G401.6 (cell line): Measurements from ENCODE around the gene ABHD8.
"Not testable (repeated sequence)": the region's sequence is repeated elsewhere in the genome, so short reads cannot be mapped to it uniquely, and the experiment has no call there.

Source experiments
- FAIRE-seq: peaks from 2 replicates; lab custom pipeline; 2012; peaks lifted over from hg19 to GRCh38; lab: Jason Lieb, UNC

ABHD8 gene

DNA sequence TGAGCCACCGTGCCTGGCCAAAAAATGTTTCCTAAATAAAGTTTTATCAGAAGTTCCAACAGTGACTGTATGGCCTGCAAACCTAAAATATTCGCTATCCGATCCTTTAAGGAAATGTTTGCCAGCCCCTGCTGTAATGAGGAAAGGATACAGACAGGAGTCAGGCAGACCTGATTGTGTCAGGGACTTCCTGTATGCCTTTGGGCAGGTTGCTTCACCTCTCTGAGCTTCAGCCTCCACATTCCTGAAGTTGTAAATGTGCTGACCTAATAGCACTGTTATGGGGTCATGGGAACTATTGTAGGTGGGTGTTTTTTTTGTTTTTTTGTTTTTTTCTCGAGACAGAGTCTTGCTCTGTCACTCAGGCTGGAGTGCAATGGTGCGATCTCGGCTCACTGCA is 6.2 kb downstream of the ABHD8 start:
- no peak for FAIRE-seq

DNA sequence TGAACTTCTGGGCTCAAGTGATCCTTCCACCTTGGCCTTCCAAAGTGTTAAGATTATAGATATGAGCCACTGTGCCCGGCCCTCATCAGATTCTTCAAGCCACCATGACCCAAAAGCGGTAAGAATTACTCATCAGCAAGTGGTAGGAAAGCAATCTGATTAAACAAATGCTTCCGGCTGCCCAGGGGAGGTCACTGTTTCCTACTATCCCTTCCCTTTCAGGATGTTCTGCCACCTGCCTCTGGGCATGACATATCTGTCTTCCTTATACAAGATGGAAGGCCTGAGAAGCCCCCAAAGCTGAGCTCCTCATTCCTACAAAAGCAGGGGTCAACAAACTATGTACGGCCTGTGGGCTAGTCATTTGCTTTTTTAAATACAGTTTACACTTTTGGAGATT is 7.0 kb downstream of the ABHD8 start:
- no peak for FAIRE-seq

DNA sequence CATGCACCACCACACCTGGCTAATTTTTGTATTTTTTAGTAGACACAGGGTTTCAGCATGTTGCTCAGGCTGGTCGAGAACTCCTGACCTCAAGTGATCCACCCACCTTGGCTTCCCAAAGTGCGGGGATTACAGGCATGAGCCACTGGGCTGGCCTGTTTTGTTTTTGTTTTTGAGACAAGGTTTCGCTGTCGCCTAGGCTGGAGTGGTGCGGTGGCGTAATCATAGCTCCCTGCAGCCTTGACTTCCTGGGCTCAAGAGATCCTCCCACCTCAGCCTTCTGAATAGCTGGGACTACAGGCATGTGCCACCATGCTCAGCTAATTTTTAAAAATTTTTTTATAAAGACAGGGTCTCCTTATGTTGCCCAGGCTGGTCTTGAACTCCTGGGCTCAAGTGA is 7.7 kb downstream of the ABHD8 start:
- FAIRE-seq: not testable (repeated sequence)

DNA sequence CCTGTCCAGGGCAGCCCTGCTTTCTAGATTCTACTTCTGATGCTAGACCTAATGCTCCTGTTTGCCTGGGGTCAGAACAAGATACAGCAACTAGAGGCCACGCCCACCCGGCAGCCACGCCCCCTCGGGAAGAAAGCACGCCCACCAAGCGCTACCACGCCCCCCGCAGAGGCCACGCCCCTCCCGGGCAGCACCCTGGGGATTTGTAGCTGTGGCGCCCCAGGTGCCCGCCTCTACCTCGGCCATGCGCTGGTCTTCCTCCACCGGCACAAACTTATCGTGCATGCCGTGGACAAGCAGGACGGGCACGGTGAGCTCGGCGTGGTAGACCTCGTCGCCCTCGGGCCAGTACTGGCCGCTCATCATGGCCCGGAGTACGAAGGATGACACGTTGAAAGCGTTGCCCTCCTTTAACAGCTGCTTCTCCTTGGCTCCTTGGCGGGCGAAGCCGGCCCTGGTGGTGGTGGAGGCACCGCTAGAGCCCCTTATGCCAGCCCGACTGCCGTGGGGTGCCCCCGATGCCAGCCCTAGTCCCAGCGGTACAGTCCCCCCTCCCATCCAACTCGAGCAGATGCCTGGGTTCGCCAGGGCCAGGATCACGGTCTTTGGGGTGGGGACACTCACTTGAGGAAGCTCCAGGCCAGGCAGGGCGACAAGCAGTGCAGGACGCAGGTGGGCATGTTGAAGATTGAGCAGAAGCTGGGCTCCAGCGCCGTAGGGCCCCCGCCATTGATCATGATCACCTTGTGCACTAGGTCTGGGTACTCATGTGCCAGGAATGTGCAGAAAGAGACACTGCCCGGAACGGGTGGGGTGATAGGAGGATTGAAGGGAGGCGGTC is 9.0 kb downstream of the ABHD8 start:
- no peak for FAIRE-seq

DNA sequence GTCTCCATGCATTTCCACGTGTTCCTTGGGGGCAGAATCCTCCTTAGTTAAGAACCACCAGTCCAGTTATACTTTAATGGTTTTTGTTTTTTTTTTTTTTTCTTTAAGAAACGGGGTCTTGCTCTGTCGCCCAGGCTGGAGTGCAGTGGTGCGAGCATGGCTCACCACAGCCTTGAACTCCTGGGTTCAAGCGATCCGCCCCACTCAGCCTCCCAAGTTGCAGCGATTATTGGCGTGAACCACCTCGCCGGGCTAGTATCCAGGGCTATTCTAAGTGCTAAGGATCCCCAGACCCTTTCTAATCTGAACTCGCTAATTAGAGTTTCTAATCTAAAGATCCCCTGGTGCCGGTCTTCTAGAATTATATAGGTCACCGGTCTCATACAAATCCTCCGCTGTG is 9.6 kb downstream of the ABHD8 start:
- FAIRE-seq: no peak

DNA sequence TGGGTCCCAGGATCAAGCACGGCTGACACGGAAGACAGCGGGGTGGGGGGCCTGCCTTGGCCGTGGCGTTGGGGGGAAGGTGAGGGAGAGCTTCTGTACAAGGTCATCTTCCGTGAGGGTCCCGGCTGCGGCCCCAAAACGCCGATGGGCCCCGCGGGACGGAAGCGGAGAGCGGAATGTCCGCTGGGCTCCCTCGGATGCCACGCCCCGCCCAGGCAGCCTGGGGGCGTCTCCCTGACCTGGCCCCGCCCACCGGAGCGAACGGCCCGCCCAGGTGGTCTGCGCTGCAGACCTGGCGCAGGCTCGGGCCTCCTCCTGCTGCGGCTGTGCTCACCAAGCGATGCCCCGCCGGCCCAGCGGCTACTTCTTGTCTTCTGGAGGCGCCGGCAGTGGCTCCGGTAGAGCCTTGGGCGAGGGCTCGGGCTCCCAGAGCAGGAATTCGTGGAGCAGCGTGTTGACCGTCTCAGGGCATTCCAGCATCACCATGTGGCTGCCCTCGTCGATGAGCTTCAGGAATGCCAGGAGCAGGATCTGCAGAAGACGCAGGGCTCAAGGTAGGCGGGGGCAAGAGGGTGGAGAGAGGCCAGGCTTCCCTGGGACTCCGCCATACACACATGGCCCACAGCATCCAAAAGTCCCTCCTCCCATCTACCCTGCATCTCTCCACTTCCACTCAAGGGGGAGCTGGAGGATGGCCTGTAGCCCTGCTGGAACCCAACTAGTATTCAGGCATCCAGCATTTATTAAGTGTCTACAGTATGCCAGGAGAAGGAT is 10.7 kb downstream of the ABHD8 start:
- FAIRE-seq: peak; percentile 96

DNA sequence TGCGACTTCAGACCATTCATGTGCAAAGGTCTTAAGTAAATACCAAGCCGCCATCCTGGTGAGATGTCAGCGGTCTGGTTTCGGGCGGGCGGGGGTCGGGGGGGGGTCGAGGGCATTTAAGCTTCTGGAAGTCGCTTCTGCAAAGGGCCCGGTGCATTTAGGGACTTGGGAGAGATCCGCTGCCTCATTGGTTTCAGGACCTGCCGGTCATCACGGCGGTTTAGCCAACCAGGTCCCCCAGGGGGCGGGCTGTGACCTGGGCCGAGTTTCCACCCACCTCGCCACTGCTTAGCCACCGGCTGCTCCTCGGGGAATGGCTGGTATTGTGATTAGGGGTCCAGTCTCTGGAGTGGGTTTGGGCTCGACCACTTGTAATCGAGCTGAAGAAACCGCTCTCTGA is 13.7 kb downstream of the ABHD8 start:
- FAIRE-seq: no peak

DNA sequence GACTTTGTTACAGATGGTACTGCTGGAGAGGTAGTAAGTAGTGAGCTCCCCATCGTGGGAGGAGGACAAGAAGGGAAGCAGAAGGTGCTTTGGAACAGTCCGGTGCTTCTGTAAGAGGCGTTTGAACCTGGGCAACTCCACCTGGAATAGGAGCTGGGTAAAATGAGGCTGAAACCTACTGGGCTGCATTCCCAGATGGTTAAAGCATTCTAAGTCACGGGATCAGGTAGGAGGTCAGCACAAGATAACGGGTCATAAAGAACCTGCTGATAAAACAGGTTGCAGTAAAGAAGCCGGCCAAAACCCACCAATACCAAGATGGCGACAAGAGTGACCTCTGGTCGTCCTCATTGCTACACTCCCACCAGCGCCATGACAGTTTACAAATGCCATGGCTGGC is 16.5 kb downstream of the ABHD8 start:
- FAIRE-seq: no peak

DNA sequence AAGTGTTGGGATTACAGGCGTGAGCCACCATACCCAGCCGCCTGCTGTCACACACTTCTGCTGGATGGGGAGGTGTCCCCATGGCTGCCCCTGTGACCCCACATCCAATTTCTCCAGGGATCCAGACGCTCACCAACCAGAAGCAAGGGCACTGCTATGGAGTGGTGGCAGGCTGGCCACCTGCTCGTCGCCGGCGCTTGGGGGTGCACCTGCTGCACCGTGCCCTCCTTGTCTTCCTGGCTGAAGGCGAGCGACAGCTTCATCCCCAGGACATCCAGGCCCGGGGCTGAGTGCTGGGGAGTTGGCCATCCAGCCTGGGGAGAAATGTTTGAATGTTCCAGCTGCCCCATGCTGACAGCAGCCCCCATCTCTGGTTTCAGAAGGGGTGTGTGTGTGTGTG is 17.0 kb downstream of the ABHD8 start:
- no peak for FAIRE-seq

DNA sequence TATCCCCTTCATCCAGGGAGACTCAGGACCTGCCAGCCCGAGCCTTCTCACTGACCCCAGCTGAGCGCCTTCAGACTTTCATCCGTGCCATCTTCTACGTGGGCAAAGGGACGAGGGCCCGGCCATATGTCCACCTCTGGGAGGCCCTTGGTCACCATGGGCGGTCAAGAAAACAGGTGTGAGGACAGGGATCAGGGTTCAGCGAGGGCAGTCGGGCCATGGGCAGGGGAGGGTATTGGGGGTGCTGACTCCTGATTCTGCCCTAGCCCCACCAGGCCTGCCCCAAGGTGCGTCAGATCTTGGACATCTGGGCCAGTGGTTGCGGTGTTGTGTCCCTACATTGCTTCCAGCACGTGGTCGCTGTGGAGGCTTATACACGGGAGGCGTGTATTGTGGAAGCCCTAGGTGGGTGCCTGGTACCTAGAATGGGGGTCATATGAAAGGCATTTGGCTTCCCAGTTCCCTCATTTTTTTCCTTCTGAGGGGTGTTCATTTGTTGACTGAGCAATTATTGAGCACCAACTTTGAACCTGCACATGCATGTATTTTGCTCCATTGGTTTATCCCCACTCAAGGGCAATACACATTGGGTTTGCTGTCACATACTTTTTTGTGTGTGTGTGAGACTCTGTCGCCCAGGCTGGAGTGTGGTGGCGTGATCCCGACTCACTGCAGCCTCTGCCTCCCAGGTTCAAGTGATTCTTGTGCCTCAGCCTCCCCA is 17.6 kb downstream of the ABHD8 start:
- no peak for FAIRE-seq

DNA sequence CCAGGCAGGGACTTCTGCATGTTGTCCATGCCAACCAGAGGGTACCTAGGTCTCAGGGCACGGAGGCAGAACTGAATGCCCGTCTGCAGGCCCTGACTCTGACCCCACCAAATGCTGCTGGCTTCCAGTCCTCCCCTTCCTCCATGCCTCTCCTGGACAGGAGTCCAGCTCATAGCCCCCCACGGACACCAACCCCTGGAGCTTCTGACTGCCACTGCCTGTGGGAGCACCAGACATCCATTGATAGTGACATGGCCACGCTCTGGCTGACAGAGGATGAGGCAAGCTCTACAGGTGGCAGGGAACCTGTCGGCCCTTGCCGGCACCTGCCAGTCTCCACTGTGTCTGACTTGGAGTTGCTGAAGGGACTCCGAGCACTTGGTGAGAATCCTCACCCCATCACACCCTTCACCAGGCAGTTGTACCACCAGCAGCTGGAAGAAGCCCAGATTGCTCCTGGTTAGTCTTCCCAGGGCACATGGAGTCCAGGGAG is 19.7 kb downstream of the ABHD8 start:
- no peak for FAIRE-seq

DNA sequence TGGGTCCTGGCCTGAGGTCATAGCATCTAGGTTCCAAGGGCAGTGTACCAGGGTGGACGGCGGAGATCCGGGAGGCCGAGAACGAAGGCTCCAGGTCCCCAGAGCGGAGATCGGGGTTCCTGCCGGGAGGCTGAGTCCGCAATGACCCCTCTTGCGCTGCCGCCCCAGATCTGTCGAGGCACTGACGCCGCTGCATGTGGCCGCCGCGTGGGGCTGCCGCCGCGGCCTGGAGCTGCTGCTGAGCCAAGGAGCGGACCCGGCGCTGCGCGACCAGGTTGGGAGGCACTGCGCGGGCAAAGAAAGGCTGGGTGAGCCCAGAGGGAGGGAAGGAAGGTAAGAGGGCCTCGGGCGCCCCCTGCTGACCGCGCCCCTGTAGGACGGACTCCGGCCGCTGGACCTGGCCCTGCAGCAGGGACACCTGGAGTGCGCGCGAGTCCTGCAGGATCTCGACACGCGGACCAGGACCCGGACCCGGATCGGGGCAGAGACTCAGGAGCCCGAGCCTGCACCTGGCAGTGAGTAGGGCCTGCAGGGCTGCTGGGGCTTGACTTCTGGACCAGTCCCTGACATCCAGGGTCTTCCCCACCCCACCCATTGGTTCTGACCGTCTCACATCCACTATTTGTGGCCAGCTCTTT is 20.6 kb downstream of the ABHD8 start:
- peak; percentile 25 for FAIRE-seq

DNA sequence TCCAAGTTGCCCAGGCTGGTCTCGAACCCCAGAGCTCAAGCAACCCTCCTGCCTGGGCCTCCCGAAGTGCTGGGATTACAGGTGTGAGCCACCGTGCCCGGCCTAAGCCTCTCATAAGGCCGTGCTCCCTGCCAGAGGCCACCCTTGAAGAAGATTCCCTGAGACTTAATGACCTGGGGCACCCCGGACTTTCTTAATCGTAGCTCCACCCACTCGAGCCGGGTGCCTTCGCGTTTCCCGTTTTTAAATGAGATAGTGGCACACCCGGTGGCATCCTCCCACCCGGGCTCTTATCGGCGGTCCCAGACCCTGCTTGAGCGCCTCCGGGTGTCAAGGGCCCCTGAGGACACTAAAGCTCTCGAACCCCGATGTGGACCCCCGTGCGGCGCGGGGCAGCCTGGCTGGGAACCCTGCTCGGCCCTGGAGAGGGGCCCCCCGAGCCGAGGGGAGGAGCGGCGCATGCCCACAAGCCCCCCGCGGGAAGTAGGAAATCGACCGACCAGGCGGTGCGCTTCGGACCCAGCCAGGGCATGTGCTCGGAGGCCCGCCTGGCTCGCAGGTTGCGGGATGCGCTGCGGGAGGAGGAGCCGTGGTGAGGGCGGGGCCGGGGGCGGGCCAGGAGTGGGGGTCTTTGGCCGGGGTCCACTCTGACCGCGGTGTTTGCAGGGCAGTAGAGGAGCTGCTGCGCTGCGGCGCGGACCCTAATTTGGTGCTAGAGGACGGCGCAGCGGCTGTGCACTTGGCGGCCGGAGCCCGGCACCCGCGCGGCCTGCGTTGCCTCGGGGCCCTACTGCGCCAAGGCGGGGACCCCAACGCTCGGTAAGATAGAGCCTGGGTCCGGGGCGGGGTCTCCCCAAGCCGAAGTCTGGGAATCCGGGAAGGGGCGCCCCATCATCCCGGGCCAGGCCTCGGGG is 21.6 kb downstream of the ABHD8 start, which contains the start of gene ANKLE1:
Gene ANKLE1 (plus strand): TSS at position 511 of the 914 bp plus-strand sequence. CDS start 20 bp downstream, at position 531.
- FAIRE-seq: no peak

DNA sequence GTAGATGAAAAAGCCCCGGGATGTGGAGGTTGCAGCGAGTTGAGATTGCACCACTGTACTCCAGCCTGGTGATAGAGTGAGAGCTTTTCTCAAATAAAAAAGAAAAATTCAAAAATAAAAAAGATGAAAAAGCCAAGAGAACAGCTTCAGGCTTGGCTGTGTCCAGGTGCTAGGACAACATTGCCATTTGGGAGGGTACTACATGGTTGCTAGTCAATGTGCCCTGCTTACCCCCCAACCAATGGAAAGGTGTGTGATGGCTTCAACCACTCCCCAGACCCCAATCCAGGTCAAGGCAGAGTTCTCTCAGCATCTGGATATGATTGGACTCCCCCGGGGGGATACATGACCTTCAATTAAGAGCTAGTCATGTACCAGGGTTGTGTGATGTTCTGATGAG is 23.8 kb downstream of the ABHD8 start:
- no peak for FAIRE-seq

DNA sequence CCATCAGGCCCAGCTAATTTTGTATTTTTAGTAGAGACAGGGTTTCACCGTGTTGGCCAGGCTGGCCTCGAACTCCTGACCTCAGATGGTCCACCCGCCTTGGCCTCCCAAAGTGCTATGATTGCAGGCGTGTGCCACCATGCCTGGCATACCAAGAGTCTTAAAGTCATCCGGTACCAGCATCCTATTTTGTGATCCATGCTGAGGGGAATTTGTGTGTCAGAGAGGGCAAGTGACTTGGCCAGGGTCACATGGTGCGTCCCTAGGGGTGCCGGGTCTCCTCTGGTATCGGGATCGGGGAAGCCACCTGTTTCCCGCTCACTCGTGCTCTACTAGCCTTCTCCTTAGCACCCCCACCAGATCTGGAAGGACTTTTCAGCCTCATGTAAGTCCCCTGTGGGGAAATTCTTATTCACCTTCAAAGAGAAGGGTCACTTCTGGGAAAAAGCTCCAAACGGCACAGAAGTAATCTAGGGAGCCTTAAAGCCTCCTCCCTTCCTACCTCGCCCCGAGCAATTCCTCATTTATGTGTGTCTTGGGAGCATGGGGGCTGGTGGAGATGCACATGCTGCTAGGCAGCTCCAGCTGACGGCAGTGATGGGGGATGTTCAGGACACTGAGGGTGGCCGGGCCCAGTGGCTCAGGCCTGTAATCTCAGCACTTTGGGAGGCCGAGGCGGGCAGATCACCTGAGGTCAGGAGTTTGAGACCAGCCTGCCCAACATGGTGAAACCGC is 27.6 kb downstream of the ABHD8 start:
- no peak for FAIRE-seq

DNA sequence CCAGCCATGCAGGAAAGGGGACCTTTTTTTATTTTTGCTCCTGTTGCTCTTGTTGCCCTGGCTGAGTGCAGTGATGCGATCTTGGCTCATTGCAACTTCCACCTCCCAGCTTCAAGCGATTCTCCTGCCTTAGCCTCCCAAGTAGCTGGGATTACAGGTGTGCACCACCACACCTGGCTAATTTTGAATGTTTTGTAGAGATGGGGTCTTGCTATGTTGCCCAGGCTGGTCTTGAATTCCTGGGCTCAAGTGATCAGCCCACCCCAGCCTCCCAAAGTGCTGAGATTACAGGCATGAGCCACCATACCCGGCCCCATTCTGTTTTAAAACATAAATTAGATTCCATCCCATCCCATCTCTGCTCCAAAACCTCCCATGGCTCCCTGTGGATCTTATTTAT is 28.3 kb downstream of the ABHD8 start:
- not testable (repeated sequence) for FAIRE-seq

DNA sequence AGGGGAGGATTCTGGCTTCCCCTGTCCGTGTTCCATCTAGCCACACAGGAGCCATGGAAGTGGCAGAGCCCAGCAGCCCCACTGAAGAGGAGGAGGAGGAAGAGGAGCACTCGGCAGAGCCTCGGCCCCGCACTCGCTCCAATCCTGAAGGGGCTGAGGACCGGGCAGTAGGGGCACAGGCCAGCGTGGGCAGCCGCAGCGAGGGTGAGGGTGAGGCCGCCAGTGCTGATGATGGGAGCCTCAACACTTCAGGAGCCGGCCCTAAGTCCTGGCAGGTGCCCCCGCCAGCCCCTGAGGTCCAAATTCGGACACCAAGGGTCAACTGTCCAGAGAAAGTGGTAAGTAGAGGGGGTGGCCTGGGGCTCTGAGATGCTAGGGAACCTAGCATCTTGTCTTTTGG is 34.5 kb downstream of the ABHD8 start:
- FAIRE-seq: no peak

DNA sequence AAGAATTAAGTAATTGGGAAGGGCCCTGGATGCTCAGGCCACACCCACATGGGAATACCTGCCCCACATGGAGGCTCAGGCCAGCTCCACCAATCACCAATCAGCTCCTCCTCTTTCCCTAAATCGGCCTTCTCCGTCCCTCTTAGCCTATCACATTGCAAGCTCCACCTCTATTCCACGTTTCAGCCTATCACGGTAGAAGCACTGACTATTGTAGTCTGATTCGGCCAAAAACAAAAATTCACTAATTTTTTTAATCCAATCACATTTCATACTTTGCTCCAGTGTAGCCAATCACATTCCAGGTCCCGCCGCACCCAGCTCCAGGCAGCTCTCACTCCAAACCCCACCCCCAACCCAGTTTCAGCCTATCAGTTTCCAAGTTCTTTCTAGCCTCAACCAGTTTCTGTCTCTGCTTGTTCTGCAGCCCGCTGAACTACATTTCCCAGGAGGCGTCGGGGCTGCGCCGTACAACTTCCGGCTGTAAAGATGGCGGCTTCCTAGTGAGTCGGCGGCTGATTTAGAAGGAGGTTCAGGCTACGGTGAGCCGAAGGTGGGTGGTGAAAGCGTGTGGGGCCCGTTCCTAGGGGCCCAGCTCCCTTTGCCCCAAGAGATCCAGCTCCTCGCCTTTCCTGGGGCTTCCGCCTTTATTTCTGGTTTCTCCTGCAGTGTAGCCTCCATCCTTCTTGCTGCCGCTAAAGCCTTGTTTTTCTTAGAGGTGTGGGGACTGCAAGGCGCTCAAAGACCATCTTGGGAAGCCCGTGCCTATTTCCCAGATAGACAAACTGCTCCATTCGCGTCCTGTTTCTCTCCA is 36.0 kb downstream of the ABHD8 start, which contains the start of gene BABAM1:
Gene BABAM1 (plus strand): TSS at position 469 of the 814 bp plus-strand sequence. CDS start 1,364 bp downstream, outside the sequence.
- FAIRE-seq: peak; percentile 100

DNA sequence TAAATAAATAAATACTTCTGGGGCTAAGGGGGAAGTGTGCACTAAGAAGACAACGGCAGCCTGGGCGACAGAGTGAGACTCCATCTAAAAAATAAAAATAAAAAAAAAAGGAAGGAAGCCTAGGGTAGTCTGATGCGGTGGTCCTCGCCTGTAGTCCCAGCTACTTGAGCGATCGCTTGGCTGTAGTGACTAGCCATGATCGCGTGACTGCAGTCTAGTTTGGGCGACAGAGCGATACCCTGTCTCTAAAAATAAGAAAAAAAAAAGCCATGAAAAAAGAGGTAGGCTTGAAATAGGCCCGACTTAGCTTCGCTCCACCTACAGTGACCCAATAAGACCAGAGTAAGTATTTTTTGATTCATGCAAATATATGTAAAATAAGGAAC is 36.6 kb downstream of the ABHD8 start:
- no peak for FAIRE-seq
